Testis (tissue), 2 donors: ENCODE results near the gene CEP85.

Experiments
- POLR2A ChIP-seq: fragments of 450-650 bp; IDR thresholded peaks from one replicate; pipeline ENCODE4 v1.6.1; 2017; ENCODE audit warnings: antibody characterized with exemption, mild to moderate bottlenecking, moderate library complexity
- TF ChIP-seq, protein P1 (sequence below), 3 experiments: fragments of 450-650 bp in 2 of 3; fragments of 200-600 bp in 1 of 3; sonication (generic) in 1 of 3; IDR thresholded peaks; one replicate each; pipeline ENCODE4 v1.5.1; 2016 to 2019; ENCODE audit warnings: antibody characterized with exemption in 3 of 3, mild to moderate bottlenecking in 2 of 3, moderate library complexity in 1 of 3

- TF ChIP-seq POLR2A, result no peak
- TF ChIP-seq, protein P1, sequence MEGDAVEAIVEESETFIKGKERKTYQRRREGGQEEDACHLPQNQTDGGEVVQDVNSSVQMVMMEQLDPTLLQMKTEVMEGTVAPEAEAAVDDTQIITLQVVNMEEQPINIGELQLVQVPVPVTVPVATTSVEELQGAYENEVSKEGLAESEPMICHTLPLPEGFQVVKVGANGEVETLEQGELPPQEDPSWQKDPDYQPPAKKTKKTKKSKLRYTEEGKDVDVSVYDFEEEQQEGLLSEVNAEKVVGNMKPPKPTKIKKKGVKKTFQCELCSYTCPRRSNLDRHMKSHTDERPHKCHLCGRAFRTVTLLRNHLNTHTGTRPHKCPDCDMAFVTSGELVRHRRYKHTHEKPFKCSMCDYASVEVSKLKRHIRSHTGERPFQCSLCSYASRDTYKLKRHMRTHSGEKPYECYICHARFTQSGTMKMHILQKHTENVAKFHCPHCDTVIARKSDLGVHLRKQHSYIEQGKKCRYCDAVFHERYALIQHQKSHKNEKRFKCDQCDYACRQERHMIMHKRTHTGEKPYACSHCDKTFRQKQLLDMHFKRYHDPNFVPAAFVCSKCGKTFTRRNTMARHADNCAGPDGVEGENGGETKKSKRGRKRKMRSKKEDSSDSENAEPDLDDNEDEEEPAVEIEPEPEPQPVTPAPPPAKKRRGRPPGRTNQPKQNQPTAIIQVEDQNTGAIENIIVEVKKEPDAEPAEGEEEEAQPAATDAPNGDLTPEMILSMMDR (IDR thresholded peaks at IDR 0.05), result no peak
These were observed 66.7 kb downstream of the CEP85 start for GRCh38 chr1:26300578-26301275.
